DOHH2 (cell line): ENCODE measurements around the gene PGD.
"Not testable (repeated sequence)": the region's sequence is repeated elsewhere in the genome, so short reads cannot be mapped to it uniquely, and the experiment has no call there.

Experiments used
- CTCF ChIP-seq: fragments of 200-600 bp; sonication (generic); IDR thresholded peaks from one replicate; pipeline ENCODE4 v1.5.1; 2014; ENCODE audit warnings: antibody characterized with exemption, mild to moderate bottlenecking, low read depth, low read length; ENCODE audit not compliant: poor library complexity, severe bottlenecking
- EZH2phosphoT487 ChIP-seq: fragments of 200-600 bp; sonication (generic); IDR thresholded peaks from 2 replicates; pipeline ENCODE4 v1.6.1; 2017; ENCODE audit warnings: borderline replicate concordance, mild to moderate bottlenecking, antibody characterized with exemption, low read length, moderate library complexity, mixed read lengths

- TF ChIP-seq CTCF, EZH2phosphoT487: not testable (repeated sequence)
Measured at GRCh38 chr1:10426535-10426848, 27.6 kb downstream of the PGD start.
